HepG2 (cell line): ENCODE results near the gene MAEA. TPM values are rescaled to one million over a fixed set of nuclear protein-coding genes. Genes with fewer than 3 reads are reported as not detected.
A peak's percentile ranks its signal among the peaks of the same experiment; 100 is the strongest.

Experiments used
- ATAC-seq: fragments of 200-7000 bp; cut with Tn5 transposase; 3 replicates; pipeline ENCODE4 v1.9.1; 2020; ENCODE audit warnings: mild to moderate bottlenecking, moderate library complexity
- BruUV-seq: library from RNA; stranded (reverse); fragments of 400-500 nt; replicated peaks from 2 replicates; lab custom pipeline; 2021; lab: Mats Ljungman, UMichigan
- CTCF ChIA-PET: fragments of 300-600 bp; formaldehyde crosslinking; extraction: SDS; loops from one replicate; lab custom pipeline; 2021; ENCODE audit warnings: low total read pairs, inconsistent platforms, low intra/inter-chr PET ratio; lab: Yijun Ruan, JAX
- POLR2A ChIA-PET: fragments of 350-600 bp; sonication (Branson Sonifier 250); formaldehyde crosslinking; loops from one replicate; lab custom pipeline; 2020; ENCODE audit warnings: antibody characterized with exemption, inconsistent platforms; lab: Yijun Ruan, JAX
- DNase-seq: peaks from one replicate; pipeline ENCODE4 v3.0.0-alpha.2; 2015; ENCODE audit warnings: low spot score
- FAIRE-seq: peaks from 3 replicates; lab custom pipeline; 2011; peaks lifted over from hg19 to GRCh38; lab: Jason Lieb, UNC
- H2AFZ ChIP-seq: one replicate; pipeline ENCODE4 v1.6.1; 2011; ENCODE audit warnings: low read length, inconsistent platforms
- H3K27ac ChIP-seq: fragments of 300-600 bp; 3 replicates; pipeline ENCODE4 v1.8.0; 2011; ENCODE audit warnings: mixed run types, mild to moderate bottlenecking, mixed read lengths, low read length, inconsistent platforms; ENCODE audit not compliant: insufficient read depth; ENCODE audit errors: extremely low read length
- H3K27me3 ChIP-seq, 2 experiments: fragments of 200-600 bp in 1 of 2; 2 replicates in 1 of 2; 3 replicates in 1 of 2; pipeline versions ENCODE4 v1.6.0 to v1.8.0; 2011; ENCODE audit warnings: low read length in 2 of 2, mild to moderate bottlenecking in 2 of 2, moderate library complexity in 2 of 2, inconsistent platforms in 1 of 2; ENCODE audit not compliant: insufficient read depth in 2 of 2, control insufficient read depth in 1 of 2
- H3K36me3 ChIP-seq, 2 experiments: fragments of 200-600 bp in 1 of 2; replicated peaks in 1 of 2; 2 replicates in 1 of 2; 3 replicates in 1 of 2; pipeline versions ENCODE4 v1.5.1 to v1.8.0; 2011; ENCODE audit warnings: low read length in 2 of 2, inconsistent platforms in 1 of 2; ENCODE audit not compliant: insufficient read depth in 2 of 2, control insufficient read depth in 1 of 2
- H3K4me1 ChIP-seq: 2 replicates; pipeline ENCODE4 v1.5.1; 2012; ENCODE audit warnings: low read length, inconsistent platforms; ENCODE audit not compliant: insufficient read depth
- H3K4me2 ChIP-seq: 2 replicates; pipeline ENCODE4 v1.6.0; 2011; ENCODE audit warnings: low read depth, low read length, inconsistent platforms
- H3K4me3 ChIP-seq, 3 experiments: fragments of 200-600 bp in 1 of 3; sonication (generic), shearing (Covaris generic) in 1 of 3; replicated peaks in 1 of 3; 2 replicates each; pipeline ENCODE4 v1.5.1; 2011 to 2016; ENCODE audit warnings: low read length in 3 of 3, inconsistent platforms in 2 of 3, low read depth in 2 of 3, mild to moderate bottlenecking in 2 of 3, control low read depth in 1 of 3, mixed read lengths in 1 of 3; ENCODE audit not compliant: insufficient read depth in 1 of 3
- H3K79me2 ChIP-seq: one replicate; pipeline ENCODE4 v1.6.1; 2011; ENCODE audit warnings: low read length, inconsistent platforms; ENCODE audit not compliant: insufficient read depth
- H3K9ac ChIP-seq: 2 replicates; pipeline ENCODE4 v1.6.0; 2011; ENCODE audit warnings: mild to moderate bottlenecking, low read depth, low read length, inconsistent platforms; ENCODE audit not compliant: insufficient read depth
- H3K9me3 ChIP-seq: 2 replicates; pipeline ENCODE4 v1.5.1; 2012; ENCODE audit warnings: mild to moderate bottlenecking, low read length
- H4K20me1 ChIP-seq: 2 replicates; pipeline ENCODE4 v1.6.0; 2011; ENCODE audit warnings: inconsistent platforms, mild to moderate bottlenecking, low read length, moderate library complexity; ENCODE audit not compliant: insufficient read depth
- ASH2L ChIP-seq: fragments of 300-600, 200-600 bp; sonication (generic); IDR thresholded peaks from 2 replicates; pipeline ENCODE4 v1.7.0; 2017; ENCODE audit warnings: low read depth, mild to moderate bottlenecking, moderate library complexity, mixed read lengths, low read length; ENCODE audit not compliant: insufficient read length
- FOXP4 ChIP-seq: sonication (generic); formaldehyde crosslinking; IDR thresholded peaks from 2 replicates; pipeline ENCODE4 v1.4.0; 2020; ENCODE audit warnings: missing genetic modification reagents
- GABPB1 ChIP-seq: IDR thresholded peaks from 2 replicates; pipeline ENCODE4 v1.6.1; 2016; ENCODE audit warnings: mild to moderate bottlenecking, missing genetic modification reagents, moderate library complexity, missing compliant biosample characterization
- MEIS2 ChIP-seq: sonication (generic); formaldehyde crosslinking; IDR thresholded peaks from 2 replicates; pipeline ENCODE4 v1.9.0; 2021; ENCODE audit warnings: mild to moderate bottlenecking, missing genetic modification reagents
- PITX1 ChIP-seq: sonication (generic); formaldehyde crosslinking; IDR thresholded peaks from 2 replicates; pipeline ENCODE4 v1.5.1; 2020; ENCODE audit warnings: mild to moderate bottlenecking, missing genetic modification reagents
- REL ChIP-seq: sonication (generic); formaldehyde crosslinking; conservative IDR thresholded peaks from 2 replicates; pipeline ENCODE4 v1.8.0; 2022; ENCODE audit warnings: mild to moderate bottlenecking, missing genetic modification reagents, moderate library complexity
- SRSF1 ChIP-seq: fragments of 200-400 bp; formaldehyde crosslinking; optimal IDR thresholded peaks from 2 replicates; pipeline ENCODE3; 2017; ENCODE audit warnings: mild to moderate bottlenecking, low read depth, low read length, moderate library complexity
- ZHX1 ChIP-seq: sonication (generic); formaldehyde crosslinking; IDR thresholded peaks from 2 replicates; pipeline ENCODE4 v1.8.1; 2022; ENCODE audit warnings: low read depth, mild to moderate bottlenecking, missing genetic modification reagents
- ZNF225 ChIP-seq: sonication (generic); formaldehyde crosslinking; IDR thresholded peaks from 2 replicates; pipeline ENCODE4 v1.4.0; 2020; ENCODE audit warnings: mild to moderate bottlenecking, missing genetic modification reagents
- ZNF333 ChIP-seq: sonication (generic); formaldehyde crosslinking; IDR thresholded peaks from 2 replicates; pipeline ENCODE4 v1.4.0; 2020; ENCODE audit warnings: mild to moderate bottlenecking, missing genetic modification reagents, borderline replicate concordance
- ZNF687 ChIP-seq: sonication (generic); formaldehyde crosslinking; IDR thresholded peaks from 2 replicates; pipeline ENCODE4 v1.5.1; 2020; ENCODE audit warnings: mild to moderate bottlenecking, missing genetic modification reagents, moderate library complexity
- ZNF850 ChIP-seq: sonication (generic); formaldehyde crosslinking; conservative IDR thresholded peaks from 2 replicates; pipeline ENCODE4 v1.9.0; 2021; ENCODE audit warnings: mild to moderate bottlenecking, missing genetic modification reagents
- WGBS: methylation state at CpG from one replicate; pipeline ENCODE4 v1.1.6; 2017; ENCODE audit warnings: low lambda C conversion rate; 5-methylcytosine and 5-hydroxymethylcytosine counted together
- in situ Hi-C: cut with HindIII; loops from 2 replicates; pipeline ENCODE4 v1.10.0; 2017; ENCODE audit warnings: low pct_unique_long_range_greater_than_20kb; ENCODE audit not compliant: extremely low pct_ligation_motif_present
- intact Hi-C: fragments of 100-400 bp; cut with micrococcal nuclease; formaldehyde crosslinking; loops from one replicate; pipeline ENCODE4 v1.10.0; 2022; ENCODE audit not compliant: unreplicated experiment
- polyA plus RNA-seq, 8 experiments: library from polyadenylated mRNA; depleted of rRNA in 3 of 8; stranded (reverse) in 7 of 8; unstranded in 1 of 8; fragments of >200 nt; fragmentation: Illumina TruSeq in 4 of 8; extraction: Trizol in 4 of 8; gene quantifications; 2 replicates each; pipeline versions ENCODE4 v1.2.1 to v1.2.3, GENCODE V29; 2011 to 2016; ENCODE audit warnings: low read depth in 4 of 8, missing spikeins in 1 of 8, mixed read lengths in 1 of 8; ENCODE audit not compliant: insufficient read depth in 1 of 8
- total RNA-seq, 5 experiments: library from RNA; depleted of rRNA; stranded (reverse); fragments of >200 nt; fragmentation: Illumina TruSeq; extraction: Trizol; gene quantifications; 2 replicates each; pipeline ENCODE4 v1.2.3, GENCODE V29; 2016; ENCODE audit warnings: low read depth in 1 of 5

MAEA gene
- total and polyA plus RNA-seq, 2 of the 13 experiments (the other 11 are each of a cell fraction or from before 2014, with no cell fraction given) = 52.0 to 57.1 TPM

- H3K9ac ChIP-seq = peak overlapping the region; percentile 89
- H3K27me3 ChIP-seq = no peaks in the 10 kb centered on the region; a peak in 1 of 5 replicates
- H3K9me3 ChIP-seq = no peaks in the 10 kb centered on the region
- H3K4me2 ChIP-seq = peak overlapping the region; percentile 89
- intact Hi-C loops (loop anchor here (2.0 to 5.0 kb wide), 2 partner anchors 39 to 57 kb away; partner anchors contain the start of gene MAEA), in situ Hi-C loops (no loop called here)
- H2AFZ ChIP-seq = no peak overlapping the region
- peaks cover 12% of the 10 kb centered on the region for H3K79me2 ChIP-seq
- ATAC-seq (peak; percentile 57), DNase-seq (peak; percentile 34), FAIRE-seq (no peak)
- peaks cover 31% of the 10 kb centered on the region for H3K4me1 ChIP-seq
- H4K20me1 ChIP-seq = no peaks in the 10 kb centered on the region
- peak overlapping the region; percentile 82 to 94 (median 85) for H3K4me3 ChIP-seq
- 0% methylated on average over 22 of the region's 76 CpGs for WGBS
- POLR2A ChIA-PET = interaction anchor here (0.6 to 4.1 kb wide), 14 partner anchors 10 to 419 kb away, joined by 3 to 43 read pairs (median 6); partner anchors contain the start of genes CTBP1, MAEA and SPON2
- BruUV-seq = TSS peak; percentile 63
- peaks cover 2 to 12% of the 10 kb centered on the region in 2 experiments; a peak in 2 of 5 replicates for H3K36me3 ChIP-seq
- peak overlapping the region; percentile 81 for H3K27ac ChIP-seq
- CTCF ChIA-PET = interaction anchor here (1.7 kb wide), 1 partner anchor 215 kb away, joined by 4 read pairs; no protein-coding TSS in a partner anchor
- TF ChIP-seq ZNF225 (CRISPR knock-in tag) = peak; percentile 33; the same call in 1 of the 2 replicates
- TF ChIP-seq FOXP4 (CRISPR knock-in tag) = 0 out of 2 replicates have a peak, but pooled peaks have one; percentile 14
- TF ChIP-seq SRSF1 = peak; percentile 59
- peak; percentile 62; the same call in 1 of the 2 replicates for TF ChIP-seq ZNF850 (CRISPR knock-in tag)
- TF ChIP-seq REL = peak; percentile 74
- TF ChIP-seq MEIS2 (CRISPR knock-in tag) = 0 out of 2 replicates have a peak, but pooled peaks have one; percentile 8
- TF ChIP-seq PITX1 (CRISPR knock-in tag) = no peak
- TF ChIP-seq ZNF333 = no peak
- peak; percentile 73; the same call in 1 of the 2 replicates for TF ChIP-seq ZHX1
- TF ChIP-seq GABPB1 (CRISPR knock-in tag) = 0 out of 2 replicates have a peak, but pooled peaks have one; percentile 17
- peak; percentile 47; the same call in 1 of the 2 replicates for TF ChIP-seq ZNF687
- TF ChIP-seq ASH2L = peak; percentile 53
Observed at GRCh38 chr4:1345903-1346780, 56.5 kb downstream of the MAEA start.
